HG03439 (cell line): ENCODE results near the gene YWHAQ.
"Not testable (repeated sequence)": the region's sequence is repeated elsewhere in the genome, so short reads cannot be mapped to it uniquely, and the experiment has no call there.

Experiments used
- ATAC-seq: cut with Tn5 transposase; IDR thresholded peaks from one replicate; pipeline ENCODE4 v1.9.1; 2021; ENCODE audit warnings: mild to moderate bottlenecking, moderate library complexity; ENCODE audit not compliant: unreplicated experiment

The YWHAQ gene

GRCh38 chr2:9594366-9595054, 36.3 kb downstream of the YWHAQ start:
- no peak for ATAC-seq

GRCh38 chr2:9593925-9594324, 36.9 kb downstream of the YWHAQ start:
- no peak for ATAC-seq

- ATAC-seq: no peak
These were observed 38.1 kb downstream of the YWHAQ start for GRCh38 chr2:9592699-9593098.

GRCh38 chr2:9590641-9591040, 40.2 kb downstream of the YWHAQ start:
- no peak for ATAC-seq

- ATAC-seq: no peak
These were observed 44.3 kb downstream of the YWHAQ start for GRCh38 chr2:9586465-9586864.

GRCh38 chr2:9585486-9585885, 45.3 kb downstream of the YWHAQ start:
- no peak for ATAC-seq

- ATAC-seq: not testable (repeated sequence)
These were observed 45.9 kb downstream of the YWHAQ start for GRCh38 chr2:9584902-9585301.

- ATAC-seq: no peak
These were observed 48.2 kb downstream of the YWHAQ start for GRCh38 chr2:9582624-9583023.

- ATAC-seq: no peak
These were observed 52.1 kb downstream of the YWHAQ start for GRCh38 chr2:9578467-9579235.

GRCh38 chr2:9574331-9574730, 56.5 kb downstream of the YWHAQ start:
- no peak for ATAC-seq

- ATAC-seq: no peak
These were observed 57.0 kb downstream of the YWHAQ start for GRCh38 chr2:9573840-9574239.

- ATAC-seq: no peak
These were observed 57.6 kb downstream of the YWHAQ start for GRCh38 chr2:9573013-9573720.

GRCh38 chr2:9570182-9571060, 60.4 kb downstream of the YWHAQ start:
- no peak for ATAC-seq

GRCh38 chr2:9565436-9566153, 65.2 kb downstream of the YWHAQ start:
- ATAC-seq: no peak

- ATAC-seq: no peak
These were observed 70.2 kb downstream of the YWHAQ start for GRCh38 chr2:9560628-9561027.

- no peak for ATAC-seq
These were observed 71.8 kb downstream of the YWHAQ start for GRCh38 chr2:9558948-9559381.

- peak; percentile 32 for ATAC-seq
These were observed 74.6 kb downstream of the YWHAQ start for GRCh38 chr2:9556121-9556743.

GRCh38 chr2:9555297-9556120, 75.3 kb downstream of the YWHAQ start, which contains the start of gene ADAM17:
Gene ADAM17 (minus strand): TSS chr2:9555830. CDS start chr2:9555605, 225 bp downstream.
- ATAC-seq: peak; percentile 90

- no peak for ATAC-seq
These were observed 75.9 kb downstream of the YWHAQ start for GRCh38 chr2:9554921-9555296.
